Erythroblast (primary cell): Measurements from ENCODE around the gene RBM18.
A peak's percentile ranks its signal among the peaks of the same experiment; 100 is the strongest.

Experiments used
- DNase-seq, 2 experiments: peaks; one replicate each; lab custom pipeline; 2025; lab: John Stamatoyannopoulos, UW
- GATA1 ChIP-seq: IDR thresholded peaks from 2 replicates; pipeline ENCODE4 v1.6.1; 2011; ENCODE audit warnings: low read depth, mild to moderate bottlenecking, control low read depth, low read length, moderate library complexity
- POLR2A ChIP-seq: IDR thresholded peaks from 2 replicates; pipeline ENCODE4 v1.6.1; 2011; ENCODE audit warnings: mild to moderate bottlenecking, low read length

Gene RBM18

GRCh38 chr9:122239722-122240121 lies 24.9 kb downstream of the RBM18 start:
- TF ChIP-seq POLR2A = no peak
- TF ChIP-seq GATA1 = no peak
- DNase-seq = no peak

GRCh38 chr9:122236681-122237080 lies 28.0 kb downstream of the RBM18 start:
- no peak for TF ChIP-seq GATA1
- no peak for TF ChIP-seq POLR2A
- peak in 1 of 2 experiments; percentile 43 for DNase-seq

- no peak for DNase-seq
- TF ChIP-seq GATA1 = no peak
- no peak for TF ChIP-seq POLR2A
These were observed 30.5 kb downstream of the RBM18 start for GRCh38 chr9:122234022-122234748.

GRCh38 chr9:122232796-122233306 lies 31.8 kb downstream of the RBM18 start:
- TF ChIP-seq POLR2A (no peak), GATA1 (no peak)

GRCh38 chr9:122229485-122229837 lies 35.2 kb downstream of the RBM18 start:
- TF ChIP-seq GATA1 = no peak
- TF ChIP-seq POLR2A = no peak
- no peak for DNase-seq

More at GRCh38 chr9:122232796-122233306, 31.8 kb downstream of the RBM18 start:
- DNase-seq = no peak

- DNase-seq = no peak
These were observed 35.8 kb downstream of the RBM18 start, which contains the start of gene LHX6 for GRCh38 chr9:122228568-122229484. Gene LHX6, minus strand, starts transcription at chr9:122228957. Its CDS starts 217 bp downstream, at chr9:122228740.

GRCh38 chr9:122228191-122228567 lies 36.5 kb downstream of the RBM18 start:
- TF ChIP-seq POLR2A (no peak), GATA1 (no peak)
- DNase-seq = no peak

More at GRCh38 chr9:122228568-122229484, 35.8 kb downstream of the RBM18 start, which contains the start of gene LHX6:
- TF ChIP-seq GATA1 (no peak), POLR2A (no peak)

- TF ChIP-seq POLR2A = no peak
- TF ChIP-seq GATA1 = no peak
- no peak for DNase-seq
These were observed 37.1 kb downstream of the RBM18 start for GRCh38 chr9:122227575-122227900.

GRCh38 chr9:122226758-122227574 lies 37.7 kb downstream of the RBM18 start:
- no peak for DNase-seq
- TF ChIP-seq GATA1 (no peak), POLR2A (no peak)

GRCh38 chr9:122226142-122226757 lies 38.4 kb downstream of the RBM18 start:
- no peak for DNase-seq
- TF ChIP-seq GATA1 = no peak
- TF ChIP-seq POLR2A = no peak

GRCh38 chr9:122225312-122226141 lies 39.1 kb downstream of the RBM18 start:
- DNase-seq = no peak
- no peak for TF ChIP-seq GATA1
- no peak for TF ChIP-seq POLR2A

- DNase-seq = no peak
- TF ChIP-seq POLR2A = no peak
- no peak for TF ChIP-seq GATA1
These were observed 41.2 kb downstream of the RBM18 start for GRCh38 chr9:122223435-122223834.
